OCI-LY1 (cell line): ENCODE results near the gene REM2.

Experiments used
- EZH2 ChIP-seq: fragments of 200-600 bp; sonication (generic), shearing (Covaris generic); IDR thresholded peaks from 2 replicates; pipeline ENCODE4 v1.8.0; 2017; ENCODE audit warnings: borderline replicate concordance, mixed run types, mild to moderate bottlenecking, antibody characterized with exemption, low read length, moderate library complexity, mixed read lengths
- TF ChIP-seq, protein P1 (sequence below): fragments of 200-600 bp; sonication (generic), shearing (Covaris generic); IDR thresholded peaks from 2 replicates; pipeline ENCODE4 v1.5.1; 2017; ENCODE audit warnings: mild to moderate bottlenecking, antibody characterized with exemption, low read length, moderate library complexity, mixed read lengths

DNA sequence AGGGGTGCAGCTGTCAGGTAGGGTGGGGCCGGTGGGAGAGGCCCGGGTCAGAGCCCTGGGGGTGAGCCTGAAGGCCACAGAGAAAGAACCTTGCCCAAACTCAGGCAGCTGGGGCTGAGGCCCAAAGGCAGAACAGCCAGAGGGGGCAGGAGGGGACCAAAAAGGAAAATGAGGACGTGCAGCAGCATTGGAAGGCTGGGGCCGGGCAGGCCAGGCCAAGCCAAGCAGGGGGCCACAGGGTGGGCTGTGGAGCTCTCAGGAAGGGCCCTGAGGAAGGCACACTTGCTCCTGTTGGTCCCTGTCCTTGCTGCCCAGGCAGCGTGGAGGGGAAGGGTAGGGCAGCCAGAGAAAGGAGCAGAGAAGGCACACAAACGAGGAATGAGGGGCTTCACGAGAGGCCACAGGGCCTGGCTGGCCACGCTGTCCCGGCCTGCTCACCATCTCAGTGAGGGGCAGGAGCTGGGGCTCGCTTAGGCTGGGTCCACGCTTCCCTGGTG lies 36.2 kb upstream of the REM2 start:
- TF ChIP-seq, protein P1, sequence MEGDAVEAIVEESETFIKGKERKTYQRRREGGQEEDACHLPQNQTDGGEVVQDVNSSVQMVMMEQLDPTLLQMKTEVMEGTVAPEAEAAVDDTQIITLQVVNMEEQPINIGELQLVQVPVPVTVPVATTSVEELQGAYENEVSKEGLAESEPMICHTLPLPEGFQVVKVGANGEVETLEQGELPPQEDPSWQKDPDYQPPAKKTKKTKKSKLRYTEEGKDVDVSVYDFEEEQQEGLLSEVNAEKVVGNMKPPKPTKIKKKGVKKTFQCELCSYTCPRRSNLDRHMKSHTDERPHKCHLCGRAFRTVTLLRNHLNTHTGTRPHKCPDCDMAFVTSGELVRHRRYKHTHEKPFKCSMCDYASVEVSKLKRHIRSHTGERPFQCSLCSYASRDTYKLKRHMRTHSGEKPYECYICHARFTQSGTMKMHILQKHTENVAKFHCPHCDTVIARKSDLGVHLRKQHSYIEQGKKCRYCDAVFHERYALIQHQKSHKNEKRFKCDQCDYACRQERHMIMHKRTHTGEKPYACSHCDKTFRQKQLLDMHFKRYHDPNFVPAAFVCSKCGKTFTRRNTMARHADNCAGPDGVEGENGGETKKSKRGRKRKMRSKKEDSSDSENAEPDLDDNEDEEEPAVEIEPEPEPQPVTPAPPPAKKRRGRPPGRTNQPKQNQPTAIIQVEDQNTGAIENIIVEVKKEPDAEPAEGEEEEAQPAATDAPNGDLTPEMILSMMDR, result no peak
- no peak for TF ChIP-seq EZH2
